Activated naive CD8-positive, alpha-beta T cell treated with anti-CD3 and anti-CD28 coated beads for 36 hours (primary cell): ENCODE measurements around the gene TMEM25. TPM values are rescaled to one million over a fixed set of nuclear protein-coding genes. Genes with fewer than 3 reads are reported as not detected.
"Not testable (repeated sequence)": the region's sequence is repeated elsewhere in the genome, so short reads cannot be mapped to it uniquely, and the experiment has no call there.

ENCODE experiments used
- DNase-seq: peaks from one replicate; pipeline ENCODE4 v3.0.0; 2021
- H3K27ac Mint-ChIP-seq: one replicate; pipeline ENCODE4 v1.8.0; 2022; ENCODE audit warnings: mild to moderate bottlenecking, moderate library complexity, mixed read lengths
- H3K27me3 Mint-ChIP-seq: one replicate; pipeline ENCODE4 v1.8.0; 2022; ENCODE audit warnings: mild to moderate bottlenecking, mixed read lengths
- H3K36me3 Mint-ChIP-seq: one replicate; pipeline ENCODE4 v1.8.0; 2021; ENCODE audit warnings: mild to moderate bottlenecking, mixed read lengths
- H3K4me1 Mint-ChIP-seq: one replicate; pipeline ENCODE4 v1.8.0; 2021; ENCODE audit warnings: mixed read lengths
- H3K4me3 Mint-ChIP-seq: one replicate; pipeline ENCODE4 v1.8.0; 2022; ENCODE audit warnings: mild to moderate bottlenecking, moderate library complexity, mixed read lengths
- H3K9me3 Mint-ChIP-seq: one replicate; pipeline ENCODE4 v1.8.0; 2022; ENCODE audit warnings: mixed read lengths
- total RNA-seq, 2 experiments: library from RNA; stranded (reverse); gene quantifications; one replicate each; pipeline ENCODE4 v1.2.3, GENCODE V29; 2021

The TMEM25 gene
- total RNA-seq, 2 experiments from 2014 or later: 14.2 to 14.7 TPM

GRCh38 chr11:118545533-118545932, 14.5 kb downstream of the TMEM25 start:
- Mint-ChIP-seq H3K4me1 (no peaks in the 10 kb centered on the region), H3K4me3 (no peak overlapping the region), H3K9me3 (no peaks in the 10 kb centered on the region), H3K27me3 (no peaks in the 10 kb centered on the region), H3K36me3 (peaks cover 7% of the 10 kb centered on the region), H3K27ac (no peak overlapping the region)
- no peak for DNase-seq

- Mint-ChIP-seq H3K9me3 (no peaks in the 10 kb centered on the region), H3K4me1 (no peaks in the 10 kb centered on the region), H3K4me3 (no peak overlapping the region), H3K27me3 (no peaks in the 10 kb centered on the region), H3K27ac (no peak overlapping the region), H3K36me3 (peaks cover 5% of the 10 kb centered on the region)
- DNase-seq: no peak
These were observed 16.1 kb downstream of the TMEM25 start for GRCh38 chr11:118547132-118547531.

- Mint-ChIP-seq H3K36me3 (peaks cover 13% of the 10 kb centered on the region), H3K4me1 (peaks cover 2% of the 10 kb centered on the region), H3K9me3 (no peaks in the 10 kb centered on the region), H3K4me3 (no peak overlapping the region), H3K27ac (peak overlapping the region; percentile 42), H3K27me3 (no peaks in the 10 kb centered on the region)
- no peak for DNase-seq
These were observed 21.3 kb downstream of the TMEM25 start for GRCh38 chr11:118552341-118552740.

GRCh38 chr11:118560806-118561205, 29.8 kb downstream of the TMEM25 start:
- Mint-ChIP-seq H3K9me3 (no peaks in the 10 kb centered on the region), H3K36me3 (peaks cover 2% of the 10 kb centered on the region), H3K4me1 (peaks cover 13% of the 10 kb centered on the region), H3K27me3 (no peaks in the 10 kb centered on the region), H3K27ac (no peak overlapping the region), H3K4me3 (no peak overlapping the region)
- DNase-seq: no peak

GRCh38 chr11:118565051-118565450, 34.1 kb downstream of the TMEM25 start:
- peaks cover 2% of the 10 kb centered on the region for H3K36me3 Mint-ChIP-seq
- peaks cover 15% of the 10 kb centered on the region for H3K4me1 Mint-ChIP-seq
- peak overlapping the region; percentile 75 for H3K4me3 Mint-ChIP-seq
- no peak for DNase-seq
- H3K27ac Mint-ChIP-seq: peak overlapping the region; percentile 38
- H3K9me3 Mint-ChIP-seq: no peaks in the 10 kb centered on the region
- no peaks in the 10 kb centered on the region for H3K27me3 Mint-ChIP-seq

GRCh38 chr11:118569670-118570069, 38.7 kb downstream of the TMEM25 start:
- no peak overlapping the region for H3K27ac Mint-ChIP-seq
- H3K4me1 Mint-ChIP-seq: peaks cover 32% of the 10 kb centered on the region

GRCh38 chr11:118570787-118571186, 39.8 kb downstream of the TMEM25 start:
- Mint-ChIP-seq H3K9me3 (no peaks in the 10 kb centered on the region), H3K4me1 (peaks cover 36% of the 10 kb centered on the region), H3K27ac (peak overlapping the region; percentile 29), H3K27me3 (no peaks in the 10 kb centered on the region), H3K4me3 (no peak overlapping the region), H3K36me3 (peaks cover 13% of the 10 kb centered on the region)
- DNase-seq: no peak

More at GRCh38 chr11:118569670-118570069, 38.7 kb downstream of the TMEM25 start:
- Mint-ChIP-seq H3K27me3 (no peaks in the 10 kb centered on the region), H3K9me3 (no peaks in the 10 kb centered on the region), H3K4me3 (no peak overlapping the region), H3K36me3 (peaks cover 11% of the 10 kb centered on the region)
- DNase-seq: no peak

GRCh38 chr11:118571701-118572060, 40.7 kb downstream of the TMEM25 start:
- DNase-seq: peak; percentile 16
- H3K4me1 Mint-ChIP-seq: peaks cover 37% of the 10 kb centered on the region
- H3K27me3 Mint-ChIP-seq, H3K9me3 Mint-ChIP-seq: not testable (repeated sequence)
- H3K4me3 Mint-ChIP-seq: peak overlapping the region; percentile 91
- H3K27ac Mint-ChIP-seq: peak overlapping the region; percentile 92
- peaks cover 14% of the 10 kb centered on the region for H3K36me3 Mint-ChIP-seq

GRCh38 chr11:118572061-118572980, 41.3 kb downstream of the TMEM25 start, which contains the start of gene ARCN1:
ARCN1 (plus strand) TSS chr11:118572409; CDS start chr11:118572548, 139 bp downstream.
- no peaks in the 10 kb centered on the region for H3K9me3 Mint-ChIP-seq
- H3K27me3 Mint-ChIP-seq: no peaks in the 10 kb centered on the region
- peaks cover 43% of the 10 kb centered on the region for H3K4me1 Mint-ChIP-seq
- peak within 1 kb of the TSS; percentile 91 for H3K4me3 Mint-ChIP-seq
- peak within 1 kb of the TSS; percentile 92 for H3K27ac Mint-ChIP-seq
- H3K36me3 Mint-ChIP-seq: peaks cover 17% of the 10 kb centered on the region
- peak; percentile 77 for DNase-seq

GRCh38 chr11:118572981-118573550, 42.1 kb downstream of the TMEM25 start:
- H3K36me3 Mint-ChIP-seq: peaks cover 20% of the 10 kb centered on the region
- H3K4me1 Mint-ChIP-seq: peaks cover 47% of the 10 kb centered on the region
- H3K4me3 Mint-ChIP-seq: peak overlapping the region; percentile 91
- DNase-seq: peak; percentile 3
- no peaks in the 10 kb centered on the region for H3K27me3 Mint-ChIP-seq
- peak overlapping the region; percentile 92 for H3K27ac Mint-ChIP-seq
- H3K9me3 Mint-ChIP-seq: no peaks in the 10 kb centered on the region

GRCh38 chr11:118574636-118575035, 43.6 kb downstream of the TMEM25 start:
- Mint-ChIP-seq H3K36me3 (peaks cover 20% of the 10 kb centered on the region), H3K4me3 (peak overlapping the region; percentile 45), H3K4me1 (peaks cover 54% of the 10 kb centered on the region), H3K27me3 (no peaks in the 10 kb centered on the region), H3K27ac (no peak overlapping the region), H3K9me3 (no peaks in the 10 kb centered on the region)
- no peak for DNase-seq

- H3K4me1 Mint-ChIP-seq: peaks cover 42% of the 10 kb centered on the region
- not testable (repeated sequence) for H3K27me3 Mint-ChIP-seq, H3K27ac Mint-ChIP-seq, H3K9me3 Mint-ChIP-seq, H3K4me3 Mint-ChIP-seq, DNase-seq
- peaks cover 18% of the 10 kb centered on the region for H3K36me3 Mint-ChIP-seq
These were observed 47.0 kb downstream of the TMEM25 start for GRCh38 chr11:118577995-118578394.

GRCh38 chr11:118581057-118581456, 50.1 kb downstream of the TMEM25 start:
- Mint-ChIP-seq H3K27me3 (no peaks in the 10 kb centered on the region), H3K4me1 (peaks cover 19% of the 10 kb centered on the region), H3K36me3 (peaks cover 12% of the 10 kb centered on the region), H3K9me3 (no peaks in the 10 kb centered on the region), H3K27ac (no peak overlapping the region), H3K4me3 (no peak overlapping the region)
- no peak for DNase-seq
